Fibroblast of lung (primary cell): ENCODE measurements around the gene COL27A1. TPM values are rescaled to one million over a fixed set of nuclear protein-coding genes. Genes with fewer than 3 reads are reported as not detected.

Experiments used
- DNase-seq, 2 donors: peaks; one replicate each; pipeline versions ENCODE4 v3.0.0 to v3.0.0-alpha.2; 2010; ENCODE audit warnings: low read depth in 2 of 2
- H2AFZ ChIP-seq: 2 replicates; pipeline ENCODE4 v1.5.1; 2012; ENCODE audit warnings: low read length, control low read depth, inconsistent platforms
- H3K27ac ChIP-seq: 2 replicates; pipeline ENCODE4 v1.5.1; 2011; ENCODE audit warnings: low read length, control low read depth; ENCODE audit not compliant: insufficient read depth
- H3K27me3 ChIP-seq: 2 replicates; pipeline ENCODE4 v1.5.1; 2011; ENCODE audit warnings: mild to moderate bottlenecking, low read length; ENCODE audit not compliant: control insufficient read depth, insufficient read depth
- H3K36me3 ChIP-seq: 2 replicates; pipeline ENCODE4 v1.5.1; 2011; ENCODE audit warnings: low read length; ENCODE audit not compliant: control insufficient read depth, insufficient read depth
- H3K4me1 ChIP-seq: 2 replicates; pipeline ENCODE4 v1.5.1; 2011; ENCODE audit warnings: low read length; ENCODE audit not compliant: control insufficient read depth, insufficient read depth; ENCODE audit errors: extremely low read depth
- H3K4me2 ChIP-seq: 2 replicates; pipeline ENCODE4 v1.5.1; 2011; ENCODE audit warnings: low read length, control low read depth; ENCODE audit not compliant: insufficient read depth; ENCODE audit errors: extremely low read depth
- H3K4me3 ChIP-seq, 4 experiments: fragments of 200-600 bp in 1 of 4; sonication (generic) in 1 of 4; replicated peaks in 1 of 4; 2 replicates each; pipeline ENCODE4 v1.5.1; 2011 to 2016; ENCODE audit warnings: low read length in 4 of 4, low read depth in 3 of 4, mild to moderate bottlenecking in 3 of 4, control low read depth in 2 of 4, inconsistent platforms in 1 of 4, mixed read lengths in 1 of 4; ENCODE audit not compliant: insufficient read depth in 1 of 4; ENCODE audit errors: control extremely low read depth in 1 of 4
- H3K79me2 ChIP-seq: 2 replicates; pipeline ENCODE4 v1.5.1; 2012; ENCODE audit warnings: mild to moderate bottlenecking, low read length, inconsistent platforms; ENCODE audit not compliant: control insufficient read depth, insufficient read depth
- H3K9ac ChIP-seq: 2 replicates; pipeline ENCODE4 v1.5.1; 2011; ENCODE audit warnings: mild to moderate bottlenecking, low read length, control low read depth; ENCODE audit not compliant: insufficient read depth
- H3K9me3 ChIP-seq: 2 replicates; pipeline ENCODE4 v1.5.1; 2012; ENCODE audit warnings: low read depth, low read length; ENCODE audit not compliant: control insufficient read depth, insufficient read depth
- H4K20me1 ChIP-seq: 2 replicates; pipeline ENCODE4 v1.5.1; 2011; ENCODE audit warnings: low read length; ENCODE audit not compliant: control insufficient read depth, insufficient read depth; ENCODE audit errors: extremely low read depth
- EZH2 ChIP-seq: IDR thresholded peaks from 2 replicates; pipeline ENCODE4 v1.5.1; 2012; ENCODE audit warnings: low read length, control low read depth, mild to moderate bottlenecking; ENCODE audit errors: missing control alignments
- polyA plus RNA-seq, 2 donors: library from polyadenylated mRNA; depleted of rRNA in 1 of 2; stranded (reverse) in 1 of 2; unstranded in 1 of 2; fragments of >200 nt; gene quantifications; 2 replicates each; pipeline ENCODE4 v1.2.1, GENCODE V29; 2011 to 2012; ENCODE audit warnings: missing spikeins in 1 of 2
- total RNA-seq: library from RNA; depleted of rRNA; stranded (reverse); fragments of >200 nt; gene quantifications from 2 replicates; pipeline ENCODE4 v1.2.1, GENCODE V29; 2014
- TF ChIP-seq, protein P1 (sequence below), 2 donors: IDR thresholded peaks in 1 of 2; conservative IDR thresholded peaks in 1 of 2; 1 replicate in 1 of 2; 2 replicates in 1 of 2; pipeline ENCODE4 v1.5.1; 2011 to 2012; ENCODE audit warnings: low read length in 2 of 2, control low read depth in 1 of 2, inconsistent platforms in 1 of 2, low read depth in 1 of 2, mild to moderate bottlenecking in 1 of 2

The COL27A1 gene
- total and polyA plus RNA-seq, 2 donors (not counting 1 experiment from before 2014, with no cell fraction given), result 2.4 to 5.4 TPM

DNA sequence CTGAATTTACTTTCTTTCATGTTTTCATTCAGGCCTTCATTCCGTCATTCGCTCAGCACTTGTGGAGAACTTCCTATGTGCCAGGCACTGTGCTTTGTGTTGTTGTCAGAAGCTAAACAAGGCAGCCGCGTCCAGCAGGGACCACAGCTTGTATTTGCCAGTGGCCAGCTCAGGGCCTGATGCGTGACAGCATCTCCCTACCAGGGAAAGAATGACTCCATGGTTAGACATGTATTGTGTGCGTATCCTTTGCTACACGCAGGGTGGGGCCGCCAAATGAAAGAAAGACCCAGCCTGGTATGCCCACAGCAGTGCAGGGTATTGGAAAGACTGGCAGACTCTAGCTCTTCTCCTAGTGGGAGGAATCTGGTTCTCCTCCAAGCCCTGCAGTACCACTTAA lies 4.7 kb upstream of the COL27A1 start:
- Histone ChIP-seq H3K27me3 (peaks cover 19% of the 10 kb centered on the region), H3K4me1 (peaks cover 7% of the 10 kb centered on the region), H4K20me1 (no peaks in the 10 kb centered on the region), H3K79me2 (no peaks in the 10 kb centered on the region), H3K4me3 (no peak overlapping the region), H3K9ac (no peak overlapping the region), H3K36me3 (no peaks in the 10 kb centered on the region), H3K4me2 (no peak overlapping the region), H3K9me3 (no peaks in the 10 kb centered on the region), H2AFZ (no peak overlapping the region), H3K27ac (no peak overlapping the region)
- DNase-seq, result peak in 1 of 2 donors; percentile 23
- TF ChIP-seq, protein P1, sequence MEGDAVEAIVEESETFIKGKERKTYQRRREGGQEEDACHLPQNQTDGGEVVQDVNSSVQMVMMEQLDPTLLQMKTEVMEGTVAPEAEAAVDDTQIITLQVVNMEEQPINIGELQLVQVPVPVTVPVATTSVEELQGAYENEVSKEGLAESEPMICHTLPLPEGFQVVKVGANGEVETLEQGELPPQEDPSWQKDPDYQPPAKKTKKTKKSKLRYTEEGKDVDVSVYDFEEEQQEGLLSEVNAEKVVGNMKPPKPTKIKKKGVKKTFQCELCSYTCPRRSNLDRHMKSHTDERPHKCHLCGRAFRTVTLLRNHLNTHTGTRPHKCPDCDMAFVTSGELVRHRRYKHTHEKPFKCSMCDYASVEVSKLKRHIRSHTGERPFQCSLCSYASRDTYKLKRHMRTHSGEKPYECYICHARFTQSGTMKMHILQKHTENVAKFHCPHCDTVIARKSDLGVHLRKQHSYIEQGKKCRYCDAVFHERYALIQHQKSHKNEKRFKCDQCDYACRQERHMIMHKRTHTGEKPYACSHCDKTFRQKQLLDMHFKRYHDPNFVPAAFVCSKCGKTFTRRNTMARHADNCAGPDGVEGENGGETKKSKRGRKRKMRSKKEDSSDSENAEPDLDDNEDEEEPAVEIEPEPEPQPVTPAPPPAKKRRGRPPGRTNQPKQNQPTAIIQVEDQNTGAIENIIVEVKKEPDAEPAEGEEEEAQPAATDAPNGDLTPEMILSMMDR (conservative IDR thresholded peaks at IDR 0.05 in 1 of 2, IDR thresholded peaks at IDR 0.05 in 1 of 2; ENCODE audit: low read depth in 1 of 2, low read length in 2 of 2), result no peak
- TF ChIP-seq EZH2, result no peak

DNA sequence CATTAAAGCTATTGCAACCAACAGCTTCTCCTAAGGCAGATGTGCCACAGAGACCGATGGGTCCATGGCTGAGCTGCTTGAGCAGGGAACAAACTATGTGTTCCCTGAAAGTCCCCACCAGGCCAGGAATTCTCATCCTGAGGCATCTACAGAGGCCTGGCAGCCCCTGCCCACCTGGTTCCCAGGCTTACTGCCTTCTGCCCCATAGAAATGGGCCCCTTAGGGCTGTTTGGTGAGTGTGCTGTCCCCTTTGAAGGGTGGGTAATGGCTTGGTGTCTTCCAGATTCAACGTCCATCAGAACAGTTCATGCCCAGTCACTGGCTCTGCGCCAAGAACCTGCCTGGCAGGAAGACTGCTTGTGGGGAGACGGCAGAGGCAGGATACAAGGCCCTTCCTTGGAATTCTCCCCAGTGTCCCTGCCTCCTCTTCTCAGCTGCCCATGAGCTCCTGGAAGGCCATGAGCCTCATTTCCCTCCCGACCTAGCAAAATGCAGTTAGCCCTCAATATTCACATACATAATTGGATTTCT lies 3.8 kb upstream of the COL27A1 start:
- no peak overlapping the region for H3K4me2 ChIP-seq
- H3K79me2 ChIP-seq, result no peaks in the 10 kb centered on the region
- no peaks in the 10 kb centered on the region for H3K36me3 ChIP-seq
- H3K4me3 ChIP-seq, result no peak overlapping the region
- DNase-seq, result no peak
- peaks cover 19% of the 10 kb centered on the region for H3K27me3 ChIP-seq
- H3K9me3 ChIP-seq, result no peaks in the 10 kb centered on the region
- TF ChIP-seq EZH2, result no peak
- TF ChIP-seq, protein P1 (conservative IDR thresholded peaks at IDR 0.05 in 1 of 2, IDR thresholded peaks at IDR 0.05 in 1 of 2; ENCODE audit: low read depth in 1 of 2, low read length in 2 of 2), result no peak
- H3K9ac ChIP-seq, result no peak overlapping the region
- no peaks in the 10 kb centered on the region for H4K20me1 ChIP-seq
- no peak overlapping the region for H3K27ac ChIP-seq
- peaks cover 7% of the 10 kb centered on the region for H3K4me1 ChIP-seq
- H2AFZ ChIP-seq, result no peak overlapping the region

DNA sequence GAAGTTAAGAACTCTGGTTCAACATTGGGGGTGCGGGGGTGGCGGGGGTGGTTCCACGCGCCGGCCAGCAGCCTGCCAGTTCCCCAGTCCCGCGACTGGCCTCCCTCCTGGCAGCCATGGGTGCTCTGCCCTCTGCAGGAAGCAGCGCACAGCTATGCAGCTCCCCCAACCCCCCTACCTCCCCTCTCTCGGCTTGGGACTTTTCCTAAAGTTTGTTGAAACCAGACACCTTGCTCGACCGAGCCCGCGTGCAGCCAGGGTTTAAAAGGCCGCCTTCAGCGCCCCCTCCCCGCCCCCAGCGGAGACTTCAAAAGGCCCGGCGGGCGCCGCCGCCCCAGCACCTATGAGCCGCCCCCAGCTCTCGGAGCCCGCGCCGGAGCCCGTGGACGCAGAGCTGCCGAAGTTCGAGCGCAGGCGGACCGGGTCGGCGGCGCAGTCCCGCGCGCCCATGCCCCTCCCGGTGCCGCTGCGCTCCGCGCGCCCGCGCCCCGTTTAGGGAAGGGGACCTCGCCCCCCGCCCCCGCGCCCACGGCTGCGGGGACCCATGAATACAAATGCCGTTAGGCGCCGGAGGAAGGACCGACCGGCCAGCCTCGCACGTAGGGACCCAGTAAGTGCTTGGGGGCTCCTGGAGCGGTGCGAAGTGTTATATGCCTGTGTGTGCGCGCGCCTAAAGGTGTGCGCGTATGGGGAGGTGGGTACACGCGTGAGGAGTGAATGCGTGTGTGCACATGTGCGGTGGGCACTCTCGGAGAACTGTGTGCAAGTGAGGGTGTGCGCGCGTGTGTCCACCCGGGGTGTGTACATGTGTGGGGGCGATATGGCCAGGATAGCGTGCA lies 1.4 kb upstream of the COL27A1 start:
- peak in 1 of 2 donors; percentile 42 for DNase-seq
- no peak overlapping the region for H2AFZ ChIP-seq

More for the DNA sequence above, 1.4 kb upstream of the COL27A1 start:
- Histone ChIP-seq H3K27me3 (peaks cover 14% of the 10 kb centered on the region), H3K36me3 (no peaks in the 10 kb centered on the region), H3K4me1 (peaks cover 11% of the 10 kb centered on the region), H3K27ac (no peak overlapping the region), H3K4me3 (peak overlapping the region in 3 of 4 experiments; percentile 21 to 38 (median 34)), H3K79me2 (no peaks in the 10 kb centered on the region), H3K9ac (no peak overlapping the region), H3K9me3 (no peaks in the 10 kb centered on the region), H4K20me1 (no peaks in the 10 kb centered on the region), H3K4me2 (peak overlapping the region; percentile 75)
- TF ChIP-seq, protein P1 (conservative IDR thresholded peaks at IDR 0.05 in 1 of 2, IDR thresholded peaks at IDR 0.05 in 1 of 2; ENCODE audit: low read depth in 1 of 2, low read length in 2 of 2), result peak; percentile 22 to 45
- no peak for TF ChIP-seq EZH2
